OCI-LY3 (cell line): ENCODE data around the gene CATSPER3.

Source experiments
- H2AFZ ChIP-seq: fragments of 200-600, 300-600 bp; shearing (Covaris generic); 2 replicates; pipeline ENCODE4 v1.6.0; 2014; ENCODE audit warnings: antibody characterized with exemption, low read depth, low read length
- H3K27ac ChIP-seq: fragments of 200-600, 300-600 bp; sonication (generic); 2 replicates; pipeline ENCODE4 v1.5.1; 2014; ENCODE audit warnings: mild to moderate bottlenecking, low read length, moderate library complexity, mixed read lengths
- H3K27me3 ChIP-seq: fragments of 200-600, 300-600 bp; sonication (generic); 2 replicates; pipeline ENCODE4 v1.6.1; 2014; ENCODE audit warnings: low read depth, low read length, mixed read lengths
- H3K36me3 ChIP-seq: fragments of 200-600, 300-600 bp; sonication (generic); replicated peaks from 2 replicates; pipeline ENCODE3; 2014; ENCODE audit warnings: low read depth, low read length, mixed read lengths
- H3K4me1 ChIP-seq: fragments of 300-600, 200-600 bp; sonication (generic); 2 replicates; pipeline ENCODE4 v1.6.1; 2014; ENCODE audit warnings: low read length, mixed read lengths
- H3K4me2 ChIP-seq: fragments of 200-600, 300-600 bp; sonication (generic); 2 replicates; pipeline ENCODE4 v1.6.1; 2014; ENCODE audit warnings: low read length, mixed read lengths
- H3K4me3 ChIP-seq: fragments of 300-600, 200-600 bp; sonication (generic); 2 replicates; pipeline ENCODE4 v1.5.1; 2014; ENCODE audit warnings: antibody characterized with exemption, mild to moderate bottlenecking, low read length, moderate library complexity
- H3K79me2 ChIP-seq: fragments of 300-600, 200-600 bp; shearing (Covaris generic); 2 replicates; pipeline ENCODE4 v1.6.1; 2014; ENCODE audit warnings: mild to moderate bottlenecking, low read length, mixed read lengths
- H3K9ac ChIP-seq: fragments of 300-600, 200-600 bp; shearing (Covaris generic); 2 replicates; pipeline ENCODE4 v1.6.0; 2014; ENCODE audit warnings: mild to moderate bottlenecking, low read length, moderate library complexity
- H3K9me3 ChIP-seq: fragments of 200-600, 300-600 bp; shearing (Covaris generic); 2 replicates; pipeline ENCODE4 v1.6.1; 2014; ENCODE audit warnings: low read length, mixed read lengths; ENCODE audit not compliant: insufficient read depth
- H4K20me1 ChIP-seq: fragments of 200-600, 300-600 bp; sonication (generic); 2 replicates; pipeline ENCODE4 v1.6.1; 2016; ENCODE audit warnings: low read length, mixed read lengths; ENCODE audit not compliant: insufficient read depth
- EZH2phosphoT487 ChIP-seq: fragments of 200-600 bp; shearing (Covaris generic); IDR thresholded peaks from 2 replicates; pipeline ENCODE4 v1.6.1; 2018; ENCODE audit warnings: antibody characterized with exemption, mixed run types, low read depth
- TF ChIP-seq, protein P1 (sequence below): fragments of 200-600, 300-600 bp; sonication (generic); IDR thresholded peaks from 2 replicates; pipeline ENCODE4 v1.5.1; 2014; ENCODE audit warnings: antibody characterized with exemption, low read length, low read depth

CATSPER3 gene

DNA sequence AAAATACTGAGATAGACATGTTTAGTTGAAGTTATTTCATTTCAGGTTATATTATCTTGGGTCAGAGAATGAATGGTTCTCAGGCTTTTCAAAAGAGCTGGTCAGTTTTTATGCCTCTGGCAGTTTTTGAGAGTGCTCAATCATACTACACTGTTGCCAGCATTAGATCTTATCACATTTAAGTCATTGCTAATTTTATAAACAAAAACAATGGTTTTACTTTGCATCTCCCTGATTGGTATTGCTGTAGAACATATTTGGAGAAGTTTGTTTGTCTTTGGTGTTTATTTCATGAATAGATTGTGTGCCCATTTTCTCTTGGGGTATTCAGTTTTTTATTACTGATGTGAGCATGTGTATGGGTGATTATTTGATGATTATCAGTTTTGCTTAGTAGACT is 1.5 kb downstream of the CATSPER3 start:
- Histone ChIP-seq H3K27ac (no peak overlapping the region), H3K27me3 (no peaks in the 10 kb centered on the region), H4K20me1 (no peaks in the 10 kb centered on the region), H2AFZ (no peak overlapping the region), H3K9ac (no peak overlapping the region), H3K4me3 (no peak overlapping the region), H3K9me3 (no peaks in the 10 kb centered on the region), H3K4me1 (no peaks in the 10 kb centered on the region), H3K4me2 (no peak overlapping the region), H3K79me2 (no peaks in the 10 kb centered on the region), H3K36me3 (peaks cover 4% of the 10 kb centered on the region)
- TF ChIP-seq EZH2phosphoT487: no peak
- TF ChIP-seq, protein P1, sequence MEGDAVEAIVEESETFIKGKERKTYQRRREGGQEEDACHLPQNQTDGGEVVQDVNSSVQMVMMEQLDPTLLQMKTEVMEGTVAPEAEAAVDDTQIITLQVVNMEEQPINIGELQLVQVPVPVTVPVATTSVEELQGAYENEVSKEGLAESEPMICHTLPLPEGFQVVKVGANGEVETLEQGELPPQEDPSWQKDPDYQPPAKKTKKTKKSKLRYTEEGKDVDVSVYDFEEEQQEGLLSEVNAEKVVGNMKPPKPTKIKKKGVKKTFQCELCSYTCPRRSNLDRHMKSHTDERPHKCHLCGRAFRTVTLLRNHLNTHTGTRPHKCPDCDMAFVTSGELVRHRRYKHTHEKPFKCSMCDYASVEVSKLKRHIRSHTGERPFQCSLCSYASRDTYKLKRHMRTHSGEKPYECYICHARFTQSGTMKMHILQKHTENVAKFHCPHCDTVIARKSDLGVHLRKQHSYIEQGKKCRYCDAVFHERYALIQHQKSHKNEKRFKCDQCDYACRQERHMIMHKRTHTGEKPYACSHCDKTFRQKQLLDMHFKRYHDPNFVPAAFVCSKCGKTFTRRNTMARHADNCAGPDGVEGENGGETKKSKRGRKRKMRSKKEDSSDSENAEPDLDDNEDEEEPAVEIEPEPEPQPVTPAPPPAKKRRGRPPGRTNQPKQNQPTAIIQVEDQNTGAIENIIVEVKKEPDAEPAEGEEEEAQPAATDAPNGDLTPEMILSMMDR: no peak

DNA sequence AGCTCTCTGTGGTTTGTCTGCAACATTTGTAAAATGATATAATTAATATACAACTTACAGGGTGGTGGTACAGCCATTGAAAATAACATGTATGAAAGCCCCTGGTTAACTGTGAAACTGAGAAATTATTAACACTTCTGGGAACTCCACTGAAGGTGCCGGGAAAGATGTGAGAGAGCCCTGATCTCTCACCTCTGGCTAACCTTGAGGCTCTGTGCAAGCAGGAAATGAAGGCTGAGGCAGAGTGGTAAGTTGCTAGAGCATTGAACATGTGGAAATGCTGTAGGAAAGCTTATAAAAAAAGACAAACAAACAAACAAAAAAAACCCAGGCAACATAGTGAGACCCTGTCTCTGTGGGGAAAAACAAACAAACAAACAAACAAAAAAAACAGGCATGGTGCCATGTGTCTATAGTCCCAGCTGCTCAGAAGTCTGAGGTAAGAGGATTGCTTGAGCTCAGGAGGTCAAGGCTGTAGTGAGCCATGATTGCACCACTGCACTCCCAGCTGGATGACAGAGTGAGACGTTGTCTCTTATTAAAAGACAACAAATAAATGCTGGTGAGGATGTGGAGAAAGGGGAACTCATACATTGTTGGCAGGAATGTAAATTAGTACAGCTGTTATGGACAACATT is 7.5 kb downstream of the CATSPER3 start:
- TF ChIP-seq, protein P1: no peak
- TF ChIP-seq EZH2phosphoT487: no peak
- Histone ChIP-seq H3K27me3 (no peaks in the 10 kb centered on the region), H3K9me3 (no peaks in the 10 kb centered on the region), H2AFZ (no peak overlapping the region), H3K4me1 (no peaks in the 10 kb centered on the region), H3K79me2 (no peaks in the 10 kb centered on the region), H3K4me3 (no peak overlapping the region), H3K36me3 (no peaks in the 10 kb centered on the region), H3K27ac (no peak overlapping the region), H4K20me1 (no peaks in the 10 kb centered on the region), H3K9ac (no peak overlapping the region), H3K4me2 (no peak overlapping the region)

DNA sequence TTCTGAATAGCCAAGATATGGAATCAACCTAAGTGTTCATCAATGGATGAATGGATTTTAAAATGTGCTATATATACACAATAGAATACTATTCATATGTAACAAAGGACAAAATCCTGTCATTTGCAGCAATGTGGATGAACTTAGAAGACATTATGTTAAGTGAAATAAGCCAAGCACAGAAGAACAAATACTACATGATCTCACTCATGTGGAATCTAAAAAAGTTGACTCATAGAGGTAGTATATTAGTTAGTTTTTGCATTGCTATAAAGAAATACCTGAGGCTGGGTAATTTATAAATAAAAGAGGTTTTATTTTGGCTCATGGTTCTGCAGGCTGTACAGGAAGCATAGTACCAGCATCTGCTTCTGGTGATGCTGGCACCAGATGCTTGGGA is 8.1 kb downstream of the CATSPER3 start:
- Histone ChIP-seq H3K27me3 (no peaks in the 10 kb centered on the region), H3K4me1 (no peaks in the 10 kb centered on the region), H3K9ac (no peak overlapping the region), H3K27ac (no peak overlapping the region), H3K4me3 (no peak overlapping the region), H3K36me3 (no peaks in the 10 kb centered on the region), H3K79me2 (no peaks in the 10 kb centered on the region), H3K4me2 (no peak overlapping the region), H3K9me3 (no peaks in the 10 kb centered on the region), H4K20me1 (no peaks in the 10 kb centered on the region), H2AFZ (no peak overlapping the region)
- TF ChIP-seq, protein P1: no peak
- no peak for TF ChIP-seq EZH2phosphoT487

DNA sequence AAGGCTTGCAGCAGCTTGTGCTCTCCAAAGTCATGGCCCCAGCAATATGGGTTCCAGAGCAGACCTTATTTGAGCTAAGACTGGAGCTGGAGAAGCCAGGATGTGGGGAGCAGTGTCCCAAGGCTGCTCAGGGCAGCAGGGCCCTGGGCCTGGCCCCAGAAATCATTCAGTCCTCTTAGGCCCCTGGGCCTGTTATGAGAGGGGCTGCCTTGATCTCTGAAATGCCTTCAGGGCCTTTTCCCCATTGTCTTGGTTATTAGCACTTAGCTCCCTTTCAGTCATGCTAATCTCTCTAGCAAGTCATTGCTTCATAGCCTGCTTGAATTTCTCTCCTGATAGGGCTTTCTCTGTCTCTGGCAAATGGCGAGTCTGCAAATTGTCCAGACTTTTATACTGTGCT is 9.1 kb downstream of the CATSPER3 start:
- TF ChIP-seq, protein P1: no peak
- no peak for TF ChIP-seq EZH2phosphoT487
- H3K27ac ChIP-seq: no peak overlapping the region
- H3K4me2 ChIP-seq: no peak overlapping the region
- no peaks in the 10 kb centered on the region for H3K36me3 ChIP-seq
- H3K4me1 ChIP-seq: no peaks in the 10 kb centered on the region
- no peak overlapping the region for H2AFZ ChIP-seq
- H3K27me3 ChIP-seq: no peaks in the 10 kb centered on the region
- no peaks in the 10 kb centered on the region for H3K9me3 ChIP-seq
- H3K4me3 ChIP-seq: no peak overlapping the region
- no peaks in the 10 kb centered on the region for H3K79me2 ChIP-seq
- no peaks in the 10 kb centered on the region for H4K20me1 ChIP-seq
- no peak overlapping the region for H3K9ac ChIP-seq
